Fibroblast of skin of left quadriceps (primary cell): ENCODE data around the gene RPS6KA3.
A peak's percentile ranks its signal among the peaks of the same experiment; 100 is the strongest.
"Not testable (repeated sequence)": the region's sequence is repeated elsewhere in the genome, so short reads cannot be mapped to it uniquely, and the experiment has no call there.

Experiments used
- DNase-seq, 2 experiments: peaks; one replicate each; pipeline ENCODE4 v3.0.0-alpha.2; 2013; ENCODE audit warnings: low read depth in 2 of 2

The RPS6KA3 gene

DNA sequence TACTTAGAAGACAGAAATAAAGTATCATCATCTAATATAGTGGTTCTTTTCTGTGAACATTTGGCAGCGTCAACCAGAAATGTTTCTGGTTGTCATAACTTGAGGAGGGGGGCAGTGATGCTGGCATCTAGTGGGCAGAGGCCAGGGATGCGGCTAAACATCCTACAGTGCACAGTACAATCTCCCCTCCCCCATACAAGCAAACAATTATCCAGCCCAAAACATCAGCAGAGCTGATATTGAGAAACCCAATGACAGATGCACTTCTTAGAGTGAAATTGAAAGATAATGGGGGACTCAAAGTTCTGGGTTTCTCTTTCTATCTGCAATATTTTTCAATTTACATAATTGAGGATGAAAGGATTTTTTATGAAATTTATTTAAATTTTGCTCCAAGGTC, 123.1 kb downstream of the RPS6KA3 start:
- no peak for DNase-seq

DNA sequence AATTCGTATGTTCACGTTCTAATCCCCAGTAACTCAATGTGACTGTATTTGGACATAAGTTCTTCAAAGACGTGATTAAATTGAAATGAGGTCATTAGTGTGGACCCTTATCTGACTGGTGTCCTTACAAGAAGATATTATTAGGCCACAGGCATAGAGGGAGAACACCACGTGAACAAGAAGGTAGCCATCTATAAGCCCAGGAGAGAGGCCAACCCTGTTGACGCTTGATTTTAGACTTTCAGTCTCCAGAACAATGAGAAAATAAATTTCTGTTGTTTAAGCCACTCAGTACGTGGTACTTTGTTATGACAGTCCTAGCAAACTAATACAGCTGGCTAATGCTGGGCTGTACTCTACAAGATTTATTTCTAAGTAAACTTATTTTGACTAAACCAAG, 123.6 kb downstream of the RPS6KA3 start:
- DNase-seq, result no peak

DNA sequence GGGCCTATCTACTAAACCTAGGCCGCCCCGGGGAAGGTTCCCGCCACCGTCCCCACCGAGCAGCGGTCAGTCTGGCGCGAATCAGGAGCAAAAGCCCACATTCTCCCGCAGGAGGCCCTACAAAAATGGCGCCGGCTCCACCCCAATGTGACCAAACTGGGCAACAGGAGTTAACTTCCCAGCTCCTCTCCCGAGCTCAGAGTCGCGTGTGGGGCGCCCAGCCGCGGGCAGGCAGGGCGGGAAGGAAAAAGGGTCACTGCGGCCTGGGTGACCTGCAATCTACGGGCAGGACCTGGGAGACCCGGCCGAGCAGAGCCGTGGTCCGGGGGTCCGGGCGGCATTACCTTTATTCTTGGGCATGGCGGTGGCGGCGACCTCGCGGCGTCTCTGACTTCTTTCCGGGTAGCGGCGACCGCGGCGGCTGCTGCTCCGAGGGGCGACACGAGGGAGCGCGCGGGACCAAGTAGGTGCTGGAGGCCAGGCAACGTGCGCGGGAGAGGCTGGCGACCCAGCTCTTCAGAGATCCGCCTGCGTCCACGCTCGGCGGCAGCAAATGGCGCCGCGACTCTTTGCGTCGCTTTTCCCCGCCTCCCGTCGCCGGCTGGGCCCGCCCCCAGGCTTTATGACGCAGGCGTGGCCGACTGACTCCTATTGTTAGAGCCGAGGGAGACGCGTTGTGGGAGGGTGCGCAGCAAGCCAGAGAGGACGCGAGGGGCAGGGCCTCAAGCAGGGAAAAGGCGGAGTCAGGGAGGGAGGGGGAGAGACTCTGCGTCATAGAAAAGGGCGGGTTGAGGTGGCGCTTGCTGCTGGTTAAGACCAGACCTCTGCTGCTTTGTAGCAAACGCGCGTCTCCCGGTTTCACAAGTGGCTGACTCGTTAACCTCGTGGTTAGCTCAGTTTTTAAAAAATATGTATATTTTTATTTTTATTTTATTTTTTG, 125.2 kb downstream of the RPS6KA3 start, which contains the start of gene EIF1AX:
TSS of gene EIF1AX (minus strand) at position 558 of the 940 bp plus-strand sequence. CDS start at position 360, 198 bp downstream.
- DNase-seq, result peak; percentile 92 to 94

DNA sequence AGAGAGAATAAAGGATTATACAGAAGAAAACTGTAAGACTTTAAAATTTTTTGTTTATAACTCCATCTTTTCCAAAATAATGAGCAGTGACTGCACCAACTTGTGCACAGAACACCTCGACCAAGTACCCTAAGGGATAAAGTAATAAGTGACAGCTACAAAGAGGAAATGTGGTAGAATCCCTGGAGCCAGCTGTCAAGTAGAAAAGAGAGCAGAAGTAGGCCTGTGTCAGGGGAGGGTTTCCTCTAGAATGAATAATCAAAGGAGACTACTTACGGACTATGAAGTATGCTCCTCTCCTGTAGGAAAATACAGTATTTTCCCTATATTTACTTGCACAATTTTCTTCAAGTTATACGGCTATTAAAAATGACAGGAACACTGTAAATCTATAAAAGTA, 126.3 kb downstream of the RPS6KA3 start:
- DNase-seq, result no peak

DNA sequence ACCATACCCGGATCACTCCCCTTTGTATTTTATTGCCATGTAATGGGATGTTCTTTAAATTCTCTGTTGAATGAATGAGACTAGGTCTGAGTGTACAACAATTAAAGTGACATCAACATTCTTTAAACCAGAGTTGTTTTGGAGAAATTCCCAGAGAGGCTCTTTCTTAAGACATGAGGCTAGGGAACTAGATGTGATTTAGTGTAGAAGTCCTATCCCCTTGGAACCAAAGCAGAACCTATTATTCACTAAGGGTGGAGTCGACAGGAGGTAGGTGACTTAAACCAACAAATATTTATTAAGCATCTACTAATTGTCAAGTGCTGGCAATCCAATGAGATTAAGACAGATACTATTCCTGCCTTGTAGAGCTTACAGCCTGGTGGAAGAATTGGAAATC, 126.7 kb downstream of the RPS6KA3 start:
- peak; percentile 14 to 18 for DNase-seq

DNA sequence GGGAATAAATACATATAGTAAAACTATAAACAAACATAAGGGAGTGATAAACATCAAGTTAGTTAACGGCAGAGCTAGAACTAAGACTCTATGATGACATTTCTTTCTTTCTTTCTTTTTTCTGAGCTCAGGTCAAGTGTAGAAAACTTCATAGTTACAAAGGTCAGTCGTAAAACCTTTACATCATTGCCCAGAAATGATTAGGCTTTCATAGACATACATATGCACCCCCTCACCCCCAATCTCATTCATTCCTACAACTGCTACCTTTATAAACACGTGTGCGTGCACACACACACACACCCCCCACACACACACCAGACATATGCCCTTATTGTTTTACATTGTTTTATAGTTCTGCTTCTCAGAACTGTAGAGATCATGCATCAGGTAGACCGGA, 130.8 kb downstream of the RPS6KA3 start:
- DNase-seq, result no peak

DNA sequence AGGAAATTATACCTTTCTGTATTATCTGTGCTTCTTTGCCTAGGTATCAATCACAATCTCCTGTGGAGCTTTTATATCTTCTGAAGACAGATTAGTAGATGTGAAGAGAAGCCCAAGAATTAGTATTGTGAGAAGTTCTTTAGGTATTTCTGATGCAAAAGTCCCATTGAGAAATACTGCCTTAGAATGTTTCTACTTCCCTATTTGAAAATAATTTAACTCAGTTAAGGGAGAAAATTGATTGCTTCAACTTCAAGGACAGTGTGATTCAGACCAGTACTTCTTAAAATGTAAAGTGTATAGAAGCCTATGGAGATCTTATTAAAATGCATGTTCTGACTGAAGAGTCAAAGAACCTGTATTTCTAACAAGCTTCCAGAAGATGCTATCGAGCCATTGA, 134.0 kb downstream of the RPS6KA3 start:
- DNase-seq, result no peak

DNA sequence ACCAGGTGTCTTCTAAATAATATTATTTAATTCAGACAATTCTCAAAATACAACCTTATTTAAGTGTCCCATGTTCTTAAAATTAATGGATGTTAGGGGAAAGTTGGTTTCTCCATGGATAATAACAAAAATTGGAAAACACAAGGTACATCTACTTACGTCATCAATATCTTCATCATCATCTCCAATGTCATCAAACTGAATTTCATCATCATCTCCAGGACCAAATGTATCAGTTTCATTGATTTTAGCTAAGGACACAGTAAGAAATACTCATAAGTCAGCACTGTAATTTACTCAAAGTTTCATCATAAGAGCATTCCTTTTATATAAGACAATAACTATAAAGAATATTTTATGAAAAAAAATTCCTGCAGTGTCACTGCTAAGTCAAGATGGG, 136.4 kb downstream of the RPS6KA3 start:
- no peak for DNase-seq

DNA sequence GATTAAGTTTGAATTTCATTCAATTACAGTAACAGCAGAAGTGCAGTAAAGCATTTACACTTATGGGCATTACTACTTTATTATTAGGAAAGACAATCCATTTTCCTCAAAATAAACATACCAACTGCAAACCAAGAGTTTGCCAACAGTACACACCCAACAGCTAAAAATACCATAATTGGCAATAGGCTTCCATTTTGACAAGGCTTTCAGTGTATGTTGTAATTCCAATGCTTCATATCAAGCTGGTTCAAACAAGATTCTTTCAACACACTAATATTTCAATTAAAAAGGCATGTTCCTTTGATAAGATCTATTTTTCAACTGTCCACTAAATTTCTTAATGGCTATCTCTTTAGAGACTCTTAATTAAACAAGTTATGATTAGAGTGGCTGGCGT, 137.2 kb downstream of the RPS6KA3 start:
- DNase-seq, result no peak

DNA sequence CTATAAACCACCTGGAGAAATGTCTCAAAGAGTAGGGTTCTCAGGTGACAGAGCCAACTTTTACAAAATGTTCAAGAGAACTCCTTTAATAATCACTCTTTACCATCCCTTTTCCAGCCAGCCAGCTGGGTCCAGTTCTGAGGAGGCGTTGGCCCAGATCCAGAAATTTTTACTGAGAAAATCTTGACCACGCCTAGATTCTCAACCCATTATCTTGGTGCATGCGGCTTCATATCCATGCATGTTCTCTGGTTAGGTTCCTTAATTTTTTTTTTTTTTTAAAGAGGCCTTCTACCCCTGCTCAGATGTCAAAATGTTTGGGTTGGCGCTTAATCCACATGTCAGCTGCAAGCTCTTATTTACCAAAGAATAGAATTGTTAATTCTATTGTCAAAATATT, 138.0 kb downstream of the RPS6KA3 start:
- no peak for DNase-seq

DNA sequence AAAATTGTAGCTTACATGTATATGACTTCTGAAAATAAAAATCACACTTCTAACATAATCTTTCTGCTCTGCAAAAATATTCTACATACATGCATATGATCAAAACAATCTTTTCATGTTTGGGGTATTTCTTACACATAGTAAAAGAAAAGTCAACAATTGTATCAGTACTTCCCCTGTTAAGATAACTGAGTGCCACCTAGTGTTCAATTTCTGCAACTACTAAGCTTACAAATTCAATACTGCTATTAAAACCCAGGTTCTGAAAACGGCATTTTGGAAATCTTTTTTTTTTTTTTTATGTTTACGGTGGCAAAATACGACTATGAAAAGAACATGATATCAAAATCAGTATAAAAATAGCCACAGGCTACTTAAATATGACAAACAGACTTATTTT, 139.3 kb downstream of the RPS6KA3 start:
- not testable (repeated sequence) for DNase-seq

DNA sequence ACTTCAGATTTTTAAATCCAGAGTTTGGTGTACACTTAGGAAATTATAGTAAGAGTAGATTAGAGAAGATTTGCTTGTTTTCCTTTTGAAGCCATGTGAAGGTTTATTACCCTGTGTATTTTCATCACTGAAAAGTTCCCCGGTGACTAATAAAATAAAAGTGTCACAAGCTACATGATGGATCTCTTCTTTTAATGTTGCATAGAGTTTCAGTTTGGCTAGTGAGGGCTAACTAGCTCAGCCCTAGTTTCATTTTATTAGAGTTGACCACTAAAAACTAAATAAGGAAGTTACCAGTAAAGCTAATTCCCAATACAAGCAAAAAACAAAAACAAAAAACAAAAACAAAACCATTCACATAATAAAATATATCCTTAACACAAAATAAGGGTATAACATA, 139.9 kb downstream of the RPS6KA3 start:
- not testable (repeated sequence) for DNase-seq

DNA sequence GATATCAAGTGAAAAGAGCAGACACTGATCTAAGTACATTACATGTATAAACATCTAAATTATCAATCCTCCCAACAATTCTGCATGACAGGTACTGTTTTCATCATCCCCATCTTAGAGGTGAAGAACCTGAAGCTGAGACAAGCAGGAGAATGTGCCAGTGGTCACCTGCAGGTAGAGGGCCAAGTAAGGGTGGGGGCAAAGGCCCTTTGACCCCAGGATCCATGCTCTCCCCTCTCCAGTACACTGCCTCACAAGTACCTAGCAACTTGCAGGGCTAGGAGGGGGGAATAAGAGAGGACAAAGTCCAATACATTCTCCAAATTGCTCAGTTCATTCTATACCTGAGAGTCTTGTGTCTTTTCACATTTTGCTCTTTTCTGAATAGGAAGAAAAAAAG, 141.7 kb downstream of the RPS6KA3 start:
- no peak for DNase-seq

DNA sequence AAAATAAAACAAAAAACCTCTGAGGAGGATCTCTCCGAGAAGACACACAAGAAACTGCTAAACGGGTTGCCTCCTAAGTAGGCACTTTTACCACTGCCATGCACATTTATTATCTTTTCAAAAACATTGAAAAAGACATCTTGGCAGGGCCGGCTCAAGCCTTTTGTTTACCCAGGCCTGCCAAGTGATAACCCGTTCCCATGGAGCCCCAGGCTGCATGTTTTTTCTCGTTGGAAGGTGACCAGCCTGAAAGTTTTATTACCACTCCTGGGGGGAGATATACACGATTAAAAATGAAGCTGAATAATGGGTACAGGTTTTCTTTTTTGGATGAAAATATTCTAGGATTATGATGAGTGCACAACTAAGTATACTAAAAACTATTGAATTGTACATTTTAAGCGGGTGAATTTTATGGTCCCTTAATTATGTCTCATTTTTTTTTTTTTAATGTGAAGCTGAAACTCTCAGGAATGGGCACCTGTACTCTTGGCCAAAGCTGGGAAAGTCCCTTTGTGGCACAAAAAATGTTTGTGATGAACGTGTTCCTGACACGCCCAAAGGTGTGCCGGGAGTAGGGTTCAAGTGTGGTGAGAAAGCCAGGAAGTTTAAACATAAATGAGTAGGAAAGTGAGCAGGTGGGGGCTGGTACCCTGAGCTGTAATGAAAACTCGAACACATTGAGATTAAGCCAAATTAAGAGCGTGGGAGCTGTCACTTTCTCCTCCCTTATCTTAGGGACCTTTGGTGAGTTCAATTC, 148.5 kb downstream of the RPS6KA3 start:
- DNase-seq, result no peak

DNA sequence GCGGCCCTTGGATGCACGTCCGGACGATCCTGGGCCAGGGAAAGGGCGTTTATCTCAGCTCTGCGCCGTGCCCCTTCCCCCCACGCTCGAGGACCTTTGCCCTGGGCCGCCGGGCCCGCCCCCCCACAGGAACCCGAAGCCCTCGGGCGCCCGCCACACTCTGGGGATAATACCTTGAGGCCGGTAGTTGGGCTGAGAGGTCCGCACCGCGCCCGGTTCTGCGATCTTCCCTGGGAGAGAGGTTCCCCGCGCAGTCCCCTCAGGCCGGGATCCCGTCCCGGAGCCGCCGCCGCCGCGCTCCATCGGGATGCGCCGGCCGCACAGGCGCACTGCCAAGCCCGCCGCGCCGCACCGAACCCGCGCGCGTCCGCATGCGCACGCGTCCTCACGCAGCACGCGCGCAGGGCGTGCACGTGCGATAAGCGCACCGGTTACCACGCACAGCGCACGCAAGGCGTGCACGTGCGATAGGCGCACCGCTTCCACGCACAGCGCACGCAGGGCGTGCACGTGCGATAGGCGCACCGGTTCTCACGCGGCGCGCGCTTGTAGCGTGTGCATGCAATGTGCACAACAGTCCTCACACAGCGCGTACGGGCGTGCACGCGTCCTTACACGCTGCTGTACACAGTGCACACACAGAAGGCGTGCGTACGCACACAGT, 150.0 kb downstream of the RPS6KA3 start, which contains the start of gene MAP7D2:
TSS of gene MAP7D2 (minus strand) at position 331 of the 664 bp plus-strand sequence. CDS start at position 303, 28 bp downstream.
- DNase-seq, result no peak

DNA sequence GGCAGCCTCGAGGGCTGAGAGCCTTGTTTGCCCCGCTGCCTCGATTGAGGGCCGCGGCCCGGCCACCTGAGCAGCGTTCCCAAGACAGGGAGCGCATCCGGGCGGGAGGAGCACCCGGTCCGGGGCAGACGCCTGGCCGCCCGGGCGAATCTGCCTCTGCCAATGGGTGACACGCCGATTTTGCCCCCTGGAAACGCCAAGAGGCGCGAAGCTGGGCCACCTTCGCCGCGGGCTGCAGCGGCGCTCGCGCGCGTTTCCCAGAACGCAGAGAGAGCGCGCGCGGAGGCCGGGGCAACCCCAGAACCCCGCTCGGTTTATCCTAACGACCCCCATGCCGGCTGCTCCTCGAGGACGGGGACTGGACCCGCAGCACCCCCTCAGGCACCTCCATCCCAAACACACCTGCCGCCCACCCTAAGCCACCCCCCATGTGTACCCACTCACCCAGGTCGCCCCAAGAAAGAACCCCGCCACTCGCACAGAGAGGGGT, 150.6 kb downstream of the RPS6KA3 start:
- no peak for DNase-seq

DNA sequence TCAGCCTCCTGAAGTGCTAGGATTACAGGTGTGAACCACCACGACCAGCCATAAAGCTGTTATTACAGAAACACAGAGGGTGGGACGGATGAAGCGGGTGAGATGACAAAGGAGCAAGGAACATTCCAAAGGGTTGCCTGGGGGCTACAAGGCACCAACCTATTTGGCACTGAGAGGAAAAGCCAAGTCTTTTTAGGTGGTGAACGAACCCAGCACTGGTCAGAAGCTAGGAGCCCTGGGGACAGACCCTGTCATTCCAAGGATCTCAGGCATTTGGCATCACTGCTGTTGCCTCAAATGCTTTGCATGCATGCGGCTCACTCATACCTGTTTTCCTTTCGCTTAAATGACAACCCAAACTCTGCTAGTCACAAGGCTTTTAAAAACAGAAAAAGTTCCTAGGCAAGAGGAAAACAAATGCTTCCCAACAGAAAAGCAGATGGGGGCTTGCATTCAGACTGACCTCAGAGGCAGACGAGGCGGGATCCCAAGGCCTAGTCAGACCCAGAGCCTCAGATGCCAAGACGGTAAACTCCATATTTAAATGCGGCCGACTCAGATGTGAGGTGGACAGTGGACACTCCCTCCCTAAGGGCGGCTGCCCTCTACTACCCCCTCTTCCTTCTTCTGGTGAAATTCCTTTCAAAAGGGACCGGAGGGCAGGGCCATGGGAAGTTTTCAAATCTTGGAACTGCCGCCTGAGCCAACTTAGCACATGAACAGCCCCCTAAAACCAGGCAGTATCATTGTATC, 154.5 kb downstream of the RPS6KA3 start:
- DNase-seq, result no peak

DNA sequence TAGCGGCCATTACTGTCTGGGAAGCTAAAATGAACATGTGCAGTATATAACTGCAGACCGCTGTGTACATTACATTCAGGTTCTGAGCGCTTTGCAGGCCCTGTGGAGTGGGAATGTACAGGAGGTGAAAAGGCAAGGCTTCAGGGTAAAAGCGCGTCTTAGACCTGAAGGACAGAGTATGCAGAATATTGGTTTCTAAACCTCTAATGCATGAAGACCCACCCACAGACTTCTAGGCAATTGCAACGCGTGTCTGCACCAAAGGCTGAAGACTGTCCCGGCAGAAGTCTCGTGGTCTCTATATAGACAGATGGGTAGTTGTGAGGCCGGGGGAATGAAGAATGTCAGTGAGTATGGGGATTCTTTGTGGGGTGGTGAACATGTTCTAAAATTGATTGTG, 155.4 kb downstream of the RPS6KA3 start:
- DNase-seq, result no peak

DNA sequence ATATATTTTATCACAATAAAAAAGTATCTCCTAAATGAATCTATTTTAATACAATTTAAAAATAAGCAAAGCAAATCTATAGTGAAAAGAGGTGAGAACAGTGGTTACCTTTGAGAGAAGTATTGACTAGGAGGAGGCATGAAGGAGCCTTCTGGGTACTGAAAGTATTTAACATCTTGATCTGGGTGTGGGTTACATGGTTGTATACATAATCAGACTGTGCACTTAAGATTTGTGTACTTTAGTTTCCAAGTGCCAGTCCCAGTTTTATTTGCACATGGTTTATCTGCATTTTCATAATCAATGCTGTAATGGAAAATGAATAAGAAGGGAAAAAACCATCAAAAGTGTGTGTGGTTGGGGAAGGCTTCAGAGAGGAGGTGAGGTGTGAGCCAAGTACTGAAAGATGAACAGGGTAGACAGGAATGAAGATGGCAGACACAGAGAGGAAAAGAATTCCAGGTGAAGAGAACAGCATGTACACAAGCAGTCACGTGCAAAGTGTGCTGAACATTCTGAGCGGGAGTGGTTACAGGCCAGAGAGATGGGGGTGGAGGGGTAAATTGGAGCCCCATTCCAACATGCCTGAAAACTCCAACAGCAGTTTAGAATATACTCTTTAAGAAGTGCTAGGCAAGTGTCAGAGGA, 164.7 kb downstream of the RPS6KA3 start:
- DNase-seq, result no peak
